NT2/D1 (cell line): ENCODE data around the gene MAP6D1.

Source experiments
- DNase-seq: peaks from one replicate; pipeline ENCODE4 v3.0.0-alpha.2; 2011; ENCODE audit warnings: low read depth, low spot score
- H3K27me3 ChIP-seq: 2 replicates; pipeline ENCODE4 v1.6.0; 2011; ENCODE audit warnings: mild to moderate bottlenecking; ENCODE audit not compliant: insufficient read length, insufficient read depth
- H3K36me3 ChIP-seq: 2 replicates; pipeline ENCODE4 v1.6.1; 2011; ENCODE audit warnings: mild to moderate bottlenecking, low read length, mixed read lengths; ENCODE audit not compliant: insufficient read depth, insufficient read length
- H3K4me1 ChIP-seq: 2 replicates; pipeline ENCODE4 v1.5.1; 2011; ENCODE audit not compliant: insufficient read depth, insufficient read length
- H3K4me3 ChIP-seq: 2 replicates; pipeline ENCODE4 v1.5.1; 2011; ENCODE audit warnings: low read depth; ENCODE audit not compliant: insufficient read length
- H3K9ac ChIP-seq: 2 replicates; pipeline ENCODE4 v1.6.0; 2011; ENCODE audit warnings: low read depth; ENCODE audit not compliant: insufficient read length
- H3K9me3 ChIP-seq: 2 replicates; pipeline ENCODE4 v1.5.1; 2011; ENCODE audit warnings: mild to moderate bottlenecking, low read length; ENCODE audit not compliant: insufficient read depth
- SUZ12 ChIP-seq: IDR thresholded peaks from 2 replicates; pipeline ENCODE4 v1.6.1; 2011; ENCODE audit not compliant: insufficient read length, insufficient read depth; ENCODE audit errors: extremely low read depth
- YY1 ChIP-seq: IDR thresholded peaks from 2 replicates; pipeline ENCODE4 v1.6.1; 2011; ENCODE audit not compliant: insufficient read length, insufficient read depth
- ZNF274 ChIP-seq: IDR thresholded peaks from 2 replicates; pipeline ENCODE4 v1.6.1; 2011; ENCODE audit warnings: mild to moderate bottlenecking, low read depth, low read length

Gene MAP6D1

GRCh38 chr3:183810643-183811594, 14.5 kb downstream of the MAP6D1 start:
- H3K9me3 ChIP-seq = no peaks in the 10 kb centered on the region
- DNase-seq = no peak
- no peaks in the 10 kb centered on the region for H3K27me3 ChIP-seq
- no peak overlapping the region for H3K4me3 ChIP-seq
- H3K4me1 ChIP-seq = no peaks in the 10 kb centered on the region
- H3K36me3 ChIP-seq = peaks cover 79% of the 10 kb centered on the region
- no peak for TF ChIP-seq YY1
- TF ChIP-seq ZNF274 = no peak
- no peak for TF ChIP-seq SUZ12
- no peak overlapping the region for H3K9ac ChIP-seq

DNA sequence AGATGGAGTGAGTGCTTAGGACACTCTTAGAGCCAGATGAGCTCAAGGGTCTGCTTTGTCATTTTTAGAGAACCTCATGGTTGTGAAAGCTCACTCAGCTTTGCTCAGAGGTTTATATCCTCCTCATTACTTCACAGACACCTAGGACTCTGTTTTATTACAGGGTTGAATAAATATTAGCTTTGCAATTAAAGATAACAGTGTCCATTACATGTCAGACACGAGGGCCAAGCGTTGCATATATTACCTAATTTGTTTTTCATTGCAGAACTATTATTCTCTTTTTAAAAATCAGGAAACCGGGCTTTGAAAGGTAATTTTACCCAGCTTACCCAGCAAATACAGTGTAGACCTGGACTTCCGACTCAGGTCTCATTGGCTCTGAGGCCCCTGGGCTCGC, 16.1 kb downstream of the MAP6D1 start:
- no peak for DNase-seq
- Histone ChIP-seq H3K9ac (no peak overlapping the region), H3K36me3 (peaks cover 86% of the 10 kb centered on the region), H3K9me3 (no peaks in the 10 kb centered on the region), H3K4me3 (no peak overlapping the region), H3K27me3 (no peaks in the 10 kb centered on the region), H3K4me1 (no peaks in the 10 kb centered on the region)
- no peak for TF ChIP-seq YY1
- TF ChIP-seq ZNF274 = no peak
- no peak for TF ChIP-seq SUZ12

- Histone ChIP-seq H3K27me3 (no peaks in the 10 kb centered on the region), H3K9ac (no peak overlapping the region), H3K36me3 (peaks cover 94% of the 10 kb centered on the region), H3K4me1 (no peaks in the 10 kb centered on the region), H3K9me3 (no peaks in the 10 kb centered on the region), H3K4me3 (no peak overlapping the region)
- TF ChIP-seq SUZ12 (no peak), ZNF274 (no peak), YY1 (no peak)
- no peak for DNase-seq
Observed at GRCh38 chr3:183808355-183808754, 17.0 kb downstream of the MAP6D1 start.

DNA sequence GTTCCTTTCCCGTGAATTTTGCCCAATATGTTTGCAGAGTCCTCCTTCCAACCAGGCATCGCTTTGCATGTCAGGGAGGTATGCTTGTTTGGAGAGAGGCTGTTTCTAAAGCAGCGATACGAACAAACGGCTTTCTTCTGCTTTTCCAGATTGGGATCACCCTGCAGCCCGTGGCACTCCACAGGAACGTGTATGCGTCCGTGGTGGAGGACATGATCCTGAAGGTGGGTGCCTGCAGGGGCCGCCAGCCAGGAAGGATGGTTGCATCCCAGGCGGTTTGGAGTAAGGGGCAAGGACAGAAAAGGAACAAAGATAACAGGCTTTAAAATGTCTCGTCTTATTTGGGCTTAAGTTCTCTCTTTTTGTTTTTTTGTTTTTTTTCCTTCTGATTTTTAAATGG, 17.5 kb downstream of the MAP6D1 start:
- H3K36me3 ChIP-seq = peaks cover 94% of the 10 kb centered on the region

GRCh38 chr3:183807209-183807728, 18.1 kb downstream of the MAP6D1 start:
- Histone ChIP-seq H3K9ac (no peak overlapping the region), H3K36me3 (peaks cover 98% of the 10 kb centered on the region), H3K27me3 (no peaks in the 10 kb centered on the region), H3K9me3 (no peaks in the 10 kb centered on the region), H3K4me3 (no peak overlapping the region), H3K4me1 (no peaks in the 10 kb centered on the region)
- TF ChIP-seq ZNF274 = no peak
- no peak for TF ChIP-seq SUZ12
- TF ChIP-seq YY1 = no peak
- no peak for DNase-seq

More for the DNA sequence above, 17.5 kb downstream of the MAP6D1 start:
- H3K27me3 ChIP-seq = no peaks in the 10 kb centered on the region
- H3K4me3 ChIP-seq = no peak overlapping the region
- no peak for TF ChIP-seq ZNF274
- TF ChIP-seq SUZ12 = no peak
- TF ChIP-seq YY1 = no peak
- H3K9ac ChIP-seq = no peak overlapping the region
- DNase-seq = no peak
- no peaks in the 10 kb centered on the region for H3K9me3 ChIP-seq
- no peaks in the 10 kb centered on the region for H3K4me1 ChIP-seq

DNA sequence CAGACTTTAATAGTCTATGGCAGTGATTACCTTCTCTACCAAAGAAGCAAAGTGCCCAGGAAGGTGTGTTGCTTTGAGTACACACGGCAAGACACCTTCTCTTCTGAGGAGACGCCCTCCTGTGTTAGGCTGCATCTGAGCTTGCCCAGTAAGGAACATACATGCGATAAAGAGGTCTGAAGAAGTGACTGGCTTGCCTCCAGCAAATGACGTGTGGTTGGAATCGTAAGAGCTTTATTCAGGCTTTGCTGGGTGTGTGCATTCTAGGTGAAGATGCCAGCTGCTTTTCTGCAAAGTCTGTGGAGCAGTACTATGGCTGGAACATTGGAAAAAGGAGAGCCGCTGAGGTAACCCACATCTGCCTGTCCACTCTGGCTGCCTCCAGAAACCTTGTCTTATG, 22.4 kb downstream of the MAP6D1 start:
- no peak overlapping the region for H3K9ac ChIP-seq
- H3K9me3 ChIP-seq = no peaks in the 10 kb centered on the region
- H3K36me3 ChIP-seq = peaks cover 97% of the 10 kb centered on the region
- DNase-seq = no peak
- no peak overlapping the region for H3K4me3 ChIP-seq
- H3K4me1 ChIP-seq = no peaks in the 10 kb centered on the region
- TF ChIP-seq SUZ12 = no peak
- no peak for TF ChIP-seq ZNF274
- no peak for TF ChIP-seq YY1
- no peaks in the 10 kb centered on the region for H3K27me3 ChIP-seq

GRCh38 chr3:183801601-183802000, 23.8 kb downstream of the MAP6D1 start:
- TF ChIP-seq ZNF274 = no peak
- no peak for TF ChIP-seq YY1
- TF ChIP-seq SUZ12 = no peak
- DNase-seq = no peak
- Histone ChIP-seq H3K4me1 (no peaks in the 10 kb centered on the region), H3K9ac (no peak overlapping the region), H3K27me3 (no peaks in the 10 kb centered on the region), H3K4me3 (no peak overlapping the region), H3K36me3 (peaks cover 94% of the 10 kb centered on the region), H3K9me3 (no peaks in the 10 kb centered on the region)
